Left renal cortex interstitium (tissue), 4 donors: ENCODE measurements around the gene SLC16A12. TPM values are rescaled to one million over a fixed set of nuclear protein-coding genes. Genes with fewer than 3 reads are reported as not detected.
A peak's percentile ranks its signal among the peaks of the same experiment; 100 is the strongest.
"Not testable (repeated sequence)": the region's sequence is repeated elsewhere in the genome, so short reads cannot be mapped to it uniquely, and the experiment has no call there.

Experiments
- DNase-seq, 4 donors: peaks; one replicate each; pipeline ENCODE4 v3.0.0-alpha.2; 2013; ENCODE audit warnings: low read depth in 4 of 4, low spot score in 2 of 4, missing footprints in 1 of 4
- polyA plus RNA-seq, 4 donors: library from polyadenylated mRNA; unstranded; fragments of 120-200 nt; gene quantifications; one replicate each; pipeline ENCODE4 v1.2.1, GENCODE V29; 2013; ENCODE audit not compliant: insufficient read length in 4 of 4

Gene SLC16A12
- polyA plus RNA-seq, 4 donors = 27.3 to 35.1 (median 29.6) TPM

- DNase-seq = no peak
These were observed 106.5 kb downstream of the SLC16A12 start for GRCh38 chr10:89428877-89429276.

DNA sequence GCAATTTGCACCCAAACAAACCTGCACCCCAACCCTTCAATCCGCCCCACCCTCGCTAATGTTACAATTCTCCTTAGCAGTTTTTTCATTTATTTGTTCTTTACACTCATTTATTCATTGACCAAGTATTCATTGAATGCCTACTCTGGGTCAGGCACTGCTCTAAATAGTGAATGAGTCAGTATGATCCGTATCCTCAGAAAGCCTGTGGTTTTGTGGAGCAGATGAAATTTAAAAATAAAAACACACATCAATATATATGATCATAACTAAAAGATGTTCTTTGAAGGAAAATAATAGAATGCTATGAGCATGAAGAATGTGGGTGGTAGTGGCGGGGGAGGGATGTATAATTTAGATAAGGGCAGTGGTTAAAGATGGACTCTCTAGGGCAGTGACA is 107.8 kb downstream of the SLC16A12 start:
- DNase-seq = no peak

DNA sequence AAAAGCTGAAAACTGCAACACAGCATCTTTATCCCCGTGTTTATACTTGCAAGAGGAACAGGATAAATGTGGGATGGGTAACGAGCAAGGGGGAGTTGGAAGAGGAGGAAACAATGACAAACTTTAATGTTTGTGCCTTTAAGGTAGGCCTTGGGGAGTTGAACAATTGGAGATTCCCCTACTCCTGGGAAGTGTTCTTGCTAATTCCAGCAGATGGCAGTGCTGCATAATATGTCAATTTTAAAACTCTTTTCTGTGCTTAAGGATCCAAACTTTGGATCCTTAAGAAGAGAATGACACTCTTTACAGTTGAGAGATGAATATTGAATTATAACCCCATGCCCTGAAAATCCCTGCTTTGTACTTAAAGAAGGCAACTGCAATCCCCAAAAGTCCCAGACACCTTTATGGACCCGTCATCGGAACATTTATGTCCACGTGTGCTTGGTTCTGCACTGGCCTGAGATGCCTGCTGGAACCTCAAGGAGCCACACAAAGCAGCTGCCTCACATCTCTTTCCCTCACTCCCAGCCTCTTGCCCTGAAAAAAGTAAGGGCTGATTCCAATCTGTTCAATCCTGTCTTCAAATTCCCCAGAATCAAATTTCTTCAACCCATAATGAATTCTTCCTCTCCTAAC is 109.0 kb downstream of the SLC16A12 start:
- peak in 3 of 4 donors; percentile 32 to 44 (median 41) for DNase-seq

DNA sequence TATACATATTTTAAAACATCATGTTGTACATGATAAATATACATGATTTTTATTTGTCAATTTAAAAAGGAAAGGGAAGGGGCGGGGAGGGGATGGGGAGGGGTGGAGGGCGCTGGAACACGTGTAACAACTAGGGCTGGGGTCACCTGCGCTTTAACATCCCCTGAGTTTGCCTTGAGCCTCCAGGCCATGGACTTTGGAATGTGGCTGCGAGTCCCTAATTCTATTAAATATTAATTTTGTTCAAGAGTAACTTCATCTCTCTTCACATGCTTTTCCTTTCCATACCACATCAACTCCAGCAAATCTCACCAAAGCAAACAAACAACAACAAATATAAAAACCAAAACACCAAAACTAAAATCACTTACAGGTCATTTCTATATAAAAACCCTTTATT is 110.4 kb downstream of the SLC16A12 start:
- no peak for DNase-seq

DNA sequence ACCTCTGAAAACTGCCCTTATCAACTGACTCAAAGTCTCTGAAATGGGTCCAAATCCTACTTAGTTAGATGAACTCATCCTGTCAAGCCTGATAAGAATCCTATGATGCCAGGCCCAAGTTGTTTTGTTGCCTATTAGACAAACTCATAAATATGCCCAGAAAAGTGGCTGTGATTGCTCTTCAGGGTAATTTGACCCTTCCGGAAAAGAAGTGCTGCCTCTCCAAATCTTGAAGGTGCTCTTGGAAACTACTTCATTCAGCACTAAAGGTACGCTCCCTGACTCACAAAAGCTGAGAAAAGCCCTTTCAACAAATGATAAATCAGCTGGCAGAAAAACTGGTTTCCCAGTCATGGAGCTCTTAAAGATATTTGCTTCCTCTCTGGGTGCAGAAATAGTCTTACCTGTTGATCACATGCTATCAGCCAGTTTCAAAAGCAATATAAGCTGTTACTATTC is 114.3 kb downstream of the SLC16A12 start:
- no peak for DNase-seq

- DNase-seq = no peak
These were observed 115.8 kb downstream of the SLC16A12 start for GRCh38 chr10:89419548-89419947.

DNA sequence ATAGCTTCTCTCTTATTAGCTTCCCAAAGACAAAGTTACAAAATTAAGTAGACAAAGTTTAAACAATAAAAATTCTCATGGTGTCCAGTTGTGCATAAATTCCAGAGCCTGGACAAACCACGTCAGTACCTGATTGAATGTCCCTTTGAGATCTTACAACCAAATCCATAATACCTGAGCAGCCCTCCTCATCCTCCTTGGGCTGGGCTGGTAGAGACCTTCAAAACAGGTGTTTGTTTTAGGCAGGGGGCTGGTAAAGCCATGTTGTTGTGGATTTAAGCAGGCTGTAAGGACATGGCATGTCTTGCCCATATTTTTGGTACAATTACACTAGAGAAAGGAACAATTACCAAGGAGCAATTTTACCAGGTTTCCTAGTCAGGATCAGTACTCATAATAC is 118.9 kb downstream of the SLC16A12 start:
- DNase-seq = no peak

GRCh38 chr10:89414879-89415821 is 120.2 kb downstream of the SLC16A12 start:
- peak in 3 of 4 donors; percentile 51 to 87 (median 67) for DNase-seq

DNA sequence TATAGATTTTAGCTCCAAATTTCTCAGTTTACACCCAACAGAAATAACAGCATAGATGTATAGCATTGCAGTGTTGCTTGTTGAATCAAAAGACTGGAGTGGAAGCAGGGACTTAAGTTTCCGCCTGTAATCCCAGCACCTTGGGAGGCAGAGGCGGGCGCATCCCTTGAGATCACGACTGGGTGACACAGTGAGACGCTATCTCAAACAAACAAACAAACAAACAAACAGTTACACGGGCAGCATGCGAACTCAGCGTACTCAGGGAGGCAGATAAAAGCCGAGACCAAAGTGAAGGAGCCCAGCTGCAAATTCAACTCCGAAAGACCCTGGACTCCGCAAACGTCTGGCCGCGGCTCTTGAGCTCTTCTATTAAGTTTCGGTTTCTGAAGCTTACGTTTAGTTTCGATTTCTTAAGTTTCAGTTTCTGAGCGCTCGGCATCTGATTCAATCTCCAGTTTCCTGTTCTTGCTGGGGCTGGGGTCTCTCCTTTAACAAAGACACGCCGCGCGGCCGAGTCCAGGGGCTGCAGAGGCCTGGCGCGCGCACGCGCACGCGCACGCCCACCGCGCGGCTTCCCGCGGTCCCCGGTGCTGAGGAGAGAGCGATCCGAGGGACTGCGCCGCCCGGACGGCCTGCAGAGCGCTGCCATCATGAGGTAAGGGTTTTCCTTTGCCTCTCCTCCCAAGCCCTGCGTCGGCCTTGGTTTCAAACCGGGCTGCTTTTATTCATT is 121.1 kb downstream of the SLC16A12 start, which contains the start of gene IFIT5:
IFIT5 (plus strand) TSS at position 423 of the 733 bp plus-strand sequence; CDS start at position 654, 231 bp downstream.
- DNase-seq = peak; percentile 74 to 92 (median 82)

GRCh38 chr10:89413398-89413912 is 121.9 kb downstream of the SLC16A12 start:
- DNase-seq = no peak

- DNase-seq = not testable (repeated sequence)
These were observed 123.1 kb downstream of the SLC16A12 start for GRCh38 chr10:89412276-89412675.

- not testable (repeated sequence) for DNase-seq
These were observed 124.3 kb downstream of the SLC16A12 start for GRCh38 chr10:89411135-89411534.

DNA sequence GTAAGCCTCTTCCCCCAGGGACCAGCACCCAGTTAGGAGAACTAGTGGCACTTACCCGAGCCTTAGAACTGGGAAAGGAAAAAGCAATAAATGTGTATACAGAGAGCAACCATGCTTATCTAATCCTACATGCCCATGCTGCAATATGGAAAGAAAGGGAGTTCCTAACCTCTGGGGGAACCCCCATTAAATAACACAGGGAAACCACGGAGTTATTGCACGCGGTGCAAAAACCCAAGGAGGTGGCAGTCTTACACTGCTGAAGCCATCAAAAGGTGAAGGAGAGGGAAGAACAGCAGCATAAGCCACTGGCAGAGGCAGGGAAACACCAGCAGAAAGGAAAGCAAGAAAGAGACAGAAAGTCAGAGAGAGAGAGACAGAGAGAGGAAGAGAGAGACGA is 124.8 kb downstream of the SLC16A12 start:
- DNase-seq = not testable (repeated sequence)

GRCh38 chr10:89409282-89409681 is 126.1 kb downstream of the SLC16A12 start:
- not testable (repeated sequence) for DNase-seq

GRCh38 chr10:89407792-89408191 is 127.6 kb downstream of the SLC16A12 start:
- not testable (repeated sequence) for DNase-seq

DNA sequence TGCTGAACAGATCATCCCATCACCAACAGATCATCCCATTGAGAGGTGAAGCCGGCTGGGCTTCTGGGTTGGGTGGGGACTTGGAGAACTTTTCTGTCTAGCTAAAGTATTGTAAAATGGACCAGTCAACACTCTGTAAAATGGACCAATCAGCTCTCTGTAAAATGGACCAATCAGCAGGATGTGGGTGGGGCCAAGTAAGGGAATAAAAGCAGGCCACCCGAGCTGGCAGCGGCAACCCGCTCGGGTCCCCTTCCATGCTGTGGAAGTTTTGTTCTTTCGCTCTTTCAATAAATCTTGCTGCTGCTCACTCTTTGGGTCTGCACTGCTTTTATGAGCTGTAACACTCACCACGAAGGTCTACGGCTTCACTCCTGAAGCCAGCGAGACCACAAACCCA is 129.2 kb downstream of the SLC16A12 start:
- not testable (repeated sequence) for DNase-seq

GRCh38 chr10:89404104-89405047 is 131.0 kb downstream of the SLC16A12 start:
- DNase-seq = no peak

- DNase-seq = no peak
These were observed 132.4 kb downstream of the SLC16A12 start for GRCh38 chr10:89403043-89403442.

DNA sequence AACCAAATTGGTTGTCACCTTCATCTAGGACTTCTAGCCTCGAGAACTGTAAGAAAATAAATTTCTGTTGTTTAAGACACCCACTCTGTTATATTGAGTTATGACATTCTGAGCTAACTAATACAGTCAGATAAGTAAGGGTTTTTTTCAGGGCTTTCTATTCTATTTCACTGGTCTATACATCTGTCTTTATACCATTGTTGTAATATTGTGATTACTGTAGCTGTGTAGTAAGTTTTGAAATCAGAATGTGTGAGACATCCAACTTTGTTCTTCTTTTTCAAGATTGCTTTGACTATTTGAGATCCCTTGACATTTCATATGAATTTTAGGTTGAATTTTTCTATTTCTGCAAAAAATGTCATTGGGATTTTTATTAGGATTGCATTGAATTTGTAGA is 135.4 kb downstream of the SLC16A12 start:
- no peak for DNase-seq
